OCI-LY3 (cell line): ENCODE data around the gene SDK2.
A peak's percentile ranks its signal among the peaks of the same experiment; 100 is the strongest.

Experiments used
- H2AFZ ChIP-seq: fragments of 200-600, 300-600 bp; shearing (Covaris generic); 2 replicates; pipeline ENCODE4 v1.6.0; 2014; ENCODE audit warnings: antibody characterized with exemption, low read depth, low read length
- H3K27ac ChIP-seq: fragments of 200-600, 300-600 bp; sonication (generic); 2 replicates; pipeline ENCODE4 v1.5.1; 2014; ENCODE audit warnings: mild to moderate bottlenecking, low read length, moderate library complexity, mixed read lengths
- H3K27me3 ChIP-seq: fragments of 200-600, 300-600 bp; sonication (generic); 2 replicates; pipeline ENCODE4 v1.6.1; 2014; ENCODE audit warnings: low read depth, low read length, mixed read lengths
- H3K36me3 ChIP-seq: fragments of 200-600, 300-600 bp; sonication (generic); replicated peaks from 2 replicates; pipeline ENCODE3; 2014; ENCODE audit warnings: low read depth, low read length, mixed read lengths
- H3K4me1 ChIP-seq: fragments of 300-600, 200-600 bp; sonication (generic); 2 replicates; pipeline ENCODE4 v1.6.1; 2014; ENCODE audit warnings: low read length, mixed read lengths
- H3K4me2 ChIP-seq: fragments of 200-600, 300-600 bp; sonication (generic); 2 replicates; pipeline ENCODE4 v1.6.1; 2014; ENCODE audit warnings: low read length, mixed read lengths
- H3K4me3 ChIP-seq: fragments of 300-600, 200-600 bp; sonication (generic); 2 replicates; pipeline ENCODE4 v1.5.1; 2014; ENCODE audit warnings: antibody characterized with exemption, mild to moderate bottlenecking, low read length, moderate library complexity
- H3K79me2 ChIP-seq: fragments of 300-600, 200-600 bp; shearing (Covaris generic); 2 replicates; pipeline ENCODE4 v1.6.1; 2014; ENCODE audit warnings: mild to moderate bottlenecking, low read length, mixed read lengths
- H3K9ac ChIP-seq: fragments of 300-600, 200-600 bp; shearing (Covaris generic); 2 replicates; pipeline ENCODE4 v1.6.0; 2014; ENCODE audit warnings: mild to moderate bottlenecking, low read length, moderate library complexity
- H3K9me3 ChIP-seq: fragments of 200-600, 300-600 bp; shearing (Covaris generic); 2 replicates; pipeline ENCODE4 v1.6.1; 2014; ENCODE audit warnings: low read length, mixed read lengths; ENCODE audit not compliant: insufficient read depth
- H4K20me1 ChIP-seq: fragments of 200-600, 300-600 bp; sonication (generic); 2 replicates; pipeline ENCODE4 v1.6.1; 2016; ENCODE audit warnings: low read length, mixed read lengths; ENCODE audit not compliant: insufficient read depth
- EZH2phosphoT487 ChIP-seq: fragments of 200-600 bp; shearing (Covaris generic); IDR thresholded peaks from 2 replicates; pipeline ENCODE4 v1.6.1; 2018; ENCODE audit warnings: antibody characterized with exemption, mixed run types, low read depth
- TF ChIP-seq, protein P1 (sequence below): fragments of 200-600, 300-600 bp; sonication (generic); IDR thresholded peaks from 2 replicates; pipeline ENCODE4 v1.5.1; 2014; ENCODE audit warnings: antibody characterized with exemption, low read length, low read depth

Gene SDK2

DNA sequence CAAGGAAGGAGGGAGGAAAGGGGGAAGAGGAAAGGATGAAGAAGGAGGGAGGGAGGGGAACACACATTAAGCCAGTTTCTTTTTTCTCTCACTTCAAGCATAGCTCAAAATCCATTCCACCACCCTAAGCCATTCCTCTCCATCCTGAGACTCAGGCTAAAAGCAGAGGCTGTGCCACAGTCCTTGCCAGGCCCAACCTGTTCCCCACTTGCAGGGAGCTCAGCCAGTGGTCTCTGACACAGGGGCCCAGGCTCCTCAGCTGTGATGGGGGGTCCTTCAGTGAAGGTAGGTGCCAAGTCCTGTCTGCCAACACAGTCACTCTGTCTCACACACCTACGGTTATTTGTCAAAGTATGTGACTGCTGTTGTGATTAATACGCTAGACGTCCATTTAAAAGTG, 44.6 kb downstream of the SDK2 start:
- Histone ChIP-seq H3K9ac (no peak overlapping the region), H2AFZ (no peak overlapping the region), H3K4me3 (no peak overlapping the region), H3K4me1 (no peaks in the 10 kb centered on the region), H3K79me2 (no peaks in the 10 kb centered on the region), H3K4me2 (no peak overlapping the region), H3K27me3 (no peaks in the 10 kb centered on the region), H4K20me1 (no peaks in the 10 kb centered on the region), H3K27ac (no peak overlapping the region), H3K9me3 (no peaks in the 10 kb centered on the region), H3K36me3 (no peaks in the 10 kb centered on the region)
- TF ChIP-seq, protein P1, sequence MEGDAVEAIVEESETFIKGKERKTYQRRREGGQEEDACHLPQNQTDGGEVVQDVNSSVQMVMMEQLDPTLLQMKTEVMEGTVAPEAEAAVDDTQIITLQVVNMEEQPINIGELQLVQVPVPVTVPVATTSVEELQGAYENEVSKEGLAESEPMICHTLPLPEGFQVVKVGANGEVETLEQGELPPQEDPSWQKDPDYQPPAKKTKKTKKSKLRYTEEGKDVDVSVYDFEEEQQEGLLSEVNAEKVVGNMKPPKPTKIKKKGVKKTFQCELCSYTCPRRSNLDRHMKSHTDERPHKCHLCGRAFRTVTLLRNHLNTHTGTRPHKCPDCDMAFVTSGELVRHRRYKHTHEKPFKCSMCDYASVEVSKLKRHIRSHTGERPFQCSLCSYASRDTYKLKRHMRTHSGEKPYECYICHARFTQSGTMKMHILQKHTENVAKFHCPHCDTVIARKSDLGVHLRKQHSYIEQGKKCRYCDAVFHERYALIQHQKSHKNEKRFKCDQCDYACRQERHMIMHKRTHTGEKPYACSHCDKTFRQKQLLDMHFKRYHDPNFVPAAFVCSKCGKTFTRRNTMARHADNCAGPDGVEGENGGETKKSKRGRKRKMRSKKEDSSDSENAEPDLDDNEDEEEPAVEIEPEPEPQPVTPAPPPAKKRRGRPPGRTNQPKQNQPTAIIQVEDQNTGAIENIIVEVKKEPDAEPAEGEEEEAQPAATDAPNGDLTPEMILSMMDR, result no peak
- no peak for TF ChIP-seq EZH2phosphoT487

DNA sequence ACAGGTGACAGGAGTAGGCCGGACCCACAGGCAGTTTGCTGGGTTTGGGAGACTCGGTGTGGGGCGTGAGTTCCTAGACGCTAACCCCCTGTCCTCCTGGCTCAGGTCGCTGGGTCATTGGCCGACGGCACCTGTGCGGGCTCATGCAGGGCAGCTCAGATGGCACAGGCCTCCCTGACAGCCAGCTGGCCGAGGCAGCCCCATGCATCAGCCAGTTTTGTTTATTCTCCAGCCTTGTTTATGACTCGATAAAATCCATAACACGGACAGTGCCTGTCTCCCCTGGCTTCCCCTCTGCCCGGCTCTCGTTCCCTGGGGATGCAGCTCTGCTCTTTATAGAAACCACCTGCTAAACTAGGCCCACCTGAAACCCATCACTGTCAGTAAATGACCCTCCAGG, 46.0 kb downstream of the SDK2 start:
- Histone ChIP-seq H3K9ac (no peak overlapping the region), H3K4me2 (no peak overlapping the region), H3K4me3 (no peak overlapping the region), H3K4me1 (no peaks in the 10 kb centered on the region), H4K20me1 (no peaks in the 10 kb centered on the region), H2AFZ (no peak overlapping the region), H3K9me3 (no peaks in the 10 kb centered on the region), H3K36me3 (no peaks in the 10 kb centered on the region), H3K27ac (no peak overlapping the region), H3K79me2 (no peaks in the 10 kb centered on the region), H3K27me3 (no peaks in the 10 kb centered on the region)
- no peak for TF ChIP-seq EZH2phosphoT487
- TF ChIP-seq, protein P1, result no peak

DNA sequence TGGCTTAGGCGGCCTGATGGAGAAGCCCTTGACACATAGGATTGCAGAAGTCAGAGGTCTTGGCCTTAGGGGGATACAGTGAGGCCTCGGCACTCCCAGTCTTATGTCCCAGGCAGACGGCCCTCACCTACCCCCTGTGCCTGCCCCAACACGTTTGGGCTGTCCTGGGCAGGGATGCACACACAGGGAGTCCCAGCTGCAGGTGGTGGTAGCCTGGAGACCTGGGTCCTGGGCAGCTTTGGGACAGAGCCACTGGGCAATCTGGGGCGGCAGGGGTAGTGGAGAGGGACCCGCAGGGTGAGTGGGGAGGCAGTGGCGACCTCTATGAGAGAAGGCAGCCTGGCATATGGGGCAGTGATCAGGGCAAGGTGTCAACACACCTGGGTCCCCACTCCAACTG, 48.3 kb downstream of the SDK2 start:
- no peak overlapping the region for H3K9ac ChIP-seq
- no peaks in the 10 kb centered on the region for H3K27me3 ChIP-seq
- H3K79me2 ChIP-seq, result no peaks in the 10 kb centered on the region
- no peak overlapping the region for H3K4me3 ChIP-seq
- TF ChIP-seq, protein P1, result no peak
- no peak for TF ChIP-seq EZH2phosphoT487
- H3K4me1 ChIP-seq, result no peaks in the 10 kb centered on the region
- H2AFZ ChIP-seq, result no peak overlapping the region
- H3K27ac ChIP-seq, result no peak overlapping the region
- no peak overlapping the region for H3K4me2 ChIP-seq
- H3K9me3 ChIP-seq, result no peaks in the 10 kb centered on the region
- no peaks in the 10 kb centered on the region for H3K36me3 ChIP-seq
- no peaks in the 10 kb centered on the region for H4K20me1 ChIP-seq

DNA sequence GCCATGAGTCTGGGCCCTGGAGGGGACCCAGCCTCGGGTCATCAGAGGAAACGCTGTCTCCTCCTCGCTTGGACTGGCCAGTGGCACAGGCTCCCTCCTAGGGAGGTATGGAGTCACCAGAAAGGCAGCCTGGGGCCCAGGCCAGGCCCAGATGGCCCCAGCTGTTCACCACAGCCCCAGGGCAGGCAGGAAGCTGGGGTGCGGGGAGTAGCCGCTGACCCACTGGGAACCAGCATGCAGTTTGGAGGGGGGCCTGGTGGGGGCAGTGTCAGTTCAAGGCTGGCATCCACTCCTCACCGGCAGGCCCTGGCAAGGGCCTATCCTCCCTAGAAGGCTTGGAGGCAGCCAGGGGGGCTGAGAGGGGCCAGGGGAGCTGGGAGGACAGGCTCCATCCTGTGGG, 48.8 kb downstream of the SDK2 start:
- H3K27ac ChIP-seq, result no peak overlapping the region
- no peak overlapping the region for H2AFZ ChIP-seq
- no peaks in the 10 kb centered on the region for H3K9me3 ChIP-seq
- H3K4me3 ChIP-seq, result no peak overlapping the region
- no peaks in the 10 kb centered on the region for H4K20me1 ChIP-seq
- H3K9ac ChIP-seq, result no peak overlapping the region
- no peak for TF ChIP-seq EZH2phosphoT487
- TF ChIP-seq, protein P1, result peak; percentile 29; the same call in 1 of the 2 replicates
- no peaks in the 10 kb centered on the region for H3K4me1 ChIP-seq
- no peak overlapping the region for H3K4me2 ChIP-seq
- no peaks in the 10 kb centered on the region; the same call in 1 of the 2 replicates for H3K27me3 ChIP-seq
- no peaks in the 10 kb centered on the region for H3K79me2 ChIP-seq
- no peaks in the 10 kb centered on the region for H3K36me3 ChIP-seq
